HFFc6 (cell line): ENCODE measurements around the gene TIMM44. TPM values are rescaled to one million over a fixed set of nuclear protein-coding genes. Genes with fewer than 3 reads are reported as not detected.

ENCODE experiments used
- DNase-seq: peaks from one replicate; pipeline ENCODE4 v3.0.0-alpha.2; 2018
- H3K27ac Mint-ChIP-seq: 2 replicates; pipeline ENCODE4 v1.8.0; 2020; ENCODE audit warnings: mild to moderate bottlenecking, mixed read lengths
- H3K27me3 Mint-ChIP-seq: 2 replicates; pipeline ENCODE4 v1.8.0; 2021; ENCODE audit warnings: mild to moderate bottlenecking, moderate library complexity, mixed read lengths; ENCODE audit not compliant: insufficient read depth
- H3K36me3 Mint-ChIP-seq: 2 replicates; pipeline ENCODE4 v1.8.0; 2021; ENCODE audit warnings: low read depth, mixed read lengths
- H3K4me1 Mint-ChIP-seq: 2 replicates; pipeline ENCODE4 v1.8.0; 2020; ENCODE audit warnings: low read depth, mixed read lengths
- H3K4me3 Mint-ChIP-seq: 2 replicates; pipeline ENCODE4 v1.8.0; 2020; ENCODE audit warnings: mild to moderate bottlenecking, moderate library complexity, mixed read lengths
- H3K9me3 Mint-ChIP-seq: 2 replicates; pipeline ENCODE4 v1.8.0; 2020; ENCODE audit warnings: mild to moderate bottlenecking, mixed read lengths
- total RNA-seq, 6 experiments: library from RNA; stranded (reverse); fragmentation: NEBNext Ultra II Directional; extraction: Animal tissue kit (Norgen Biotek cat#: 25700); gene quantifications; 2 replicates in 1 of 6; 3 replicates in 5 of 6; pipeline ENCODE4 v1.2.3, GENCODE V29; 2021
- TF ChIP-seq, protein P1 (sequence below): fragments of 200-600 bp; sonication (generic); IDR thresholded peaks from 2 replicates; pipeline ENCODE4 v1.5.0; 2021; ENCODE audit warnings: antibody characterized with exemption, mild to moderate bottlenecking

The TIMM44 gene
- total RNA-seq, 6 experiments from 2014 or later, result 42.9 to 53.5 (median 46.1) TPM

DNA sequence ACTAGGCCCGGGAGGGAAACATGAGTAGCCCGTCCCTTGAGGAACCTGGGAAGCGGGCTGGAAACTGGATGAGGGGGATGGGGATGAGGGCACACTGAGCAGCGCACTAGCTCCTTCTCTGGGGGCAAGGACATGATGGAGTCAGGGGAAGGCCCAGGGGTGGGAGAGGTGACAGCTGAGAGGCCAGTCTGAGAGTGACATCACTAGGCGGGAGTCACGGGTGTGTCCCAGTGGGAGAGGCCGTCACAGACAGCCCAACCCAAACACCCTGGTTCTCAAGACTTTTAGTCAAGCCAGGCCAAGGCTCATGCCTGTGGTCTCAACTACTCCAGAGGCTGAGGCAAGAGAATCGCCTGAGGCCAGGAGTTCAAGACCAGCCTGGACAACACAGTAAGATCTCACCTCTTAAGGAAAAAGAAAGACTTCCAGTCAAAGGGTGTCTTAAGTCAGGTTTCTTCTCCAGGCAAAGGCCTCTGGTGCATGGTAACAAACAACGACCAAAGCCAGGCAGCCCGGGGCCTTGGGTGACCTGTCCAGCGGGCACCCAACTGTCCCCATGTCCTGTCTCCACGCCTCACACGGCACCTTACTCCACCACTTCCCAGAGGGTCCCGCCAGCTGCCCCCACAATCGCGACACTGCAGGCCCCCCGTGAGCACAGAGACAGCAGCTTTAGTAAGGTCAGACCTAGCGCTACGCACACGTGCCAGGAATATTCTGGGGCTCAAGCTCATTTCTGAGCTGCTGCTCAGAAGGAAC is 25.5 kb upstream of the TIMM44 start:
- H3K4me3 Mint-ChIP-seq, result no peak overlapping the region
- H3K27ac Mint-ChIP-seq, result no peak overlapping the region
- H3K9me3 Mint-ChIP-seq, result no peaks in the 10 kb centered on the region
- DNase-seq, result no peak
- H3K4me1 Mint-ChIP-seq, result no peaks in the 10 kb centered on the region
- no peaks in the 10 kb centered on the region for H3K27me3 Mint-ChIP-seq
- TF ChIP-seq, protein P1, sequence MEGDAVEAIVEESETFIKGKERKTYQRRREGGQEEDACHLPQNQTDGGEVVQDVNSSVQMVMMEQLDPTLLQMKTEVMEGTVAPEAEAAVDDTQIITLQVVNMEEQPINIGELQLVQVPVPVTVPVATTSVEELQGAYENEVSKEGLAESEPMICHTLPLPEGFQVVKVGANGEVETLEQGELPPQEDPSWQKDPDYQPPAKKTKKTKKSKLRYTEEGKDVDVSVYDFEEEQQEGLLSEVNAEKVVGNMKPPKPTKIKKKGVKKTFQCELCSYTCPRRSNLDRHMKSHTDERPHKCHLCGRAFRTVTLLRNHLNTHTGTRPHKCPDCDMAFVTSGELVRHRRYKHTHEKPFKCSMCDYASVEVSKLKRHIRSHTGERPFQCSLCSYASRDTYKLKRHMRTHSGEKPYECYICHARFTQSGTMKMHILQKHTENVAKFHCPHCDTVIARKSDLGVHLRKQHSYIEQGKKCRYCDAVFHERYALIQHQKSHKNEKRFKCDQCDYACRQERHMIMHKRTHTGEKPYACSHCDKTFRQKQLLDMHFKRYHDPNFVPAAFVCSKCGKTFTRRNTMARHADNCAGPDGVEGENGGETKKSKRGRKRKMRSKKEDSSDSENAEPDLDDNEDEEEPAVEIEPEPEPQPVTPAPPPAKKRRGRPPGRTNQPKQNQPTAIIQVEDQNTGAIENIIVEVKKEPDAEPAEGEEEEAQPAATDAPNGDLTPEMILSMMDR, result no peak
- peaks cover 12% of the 10 kb centered on the region for H3K36me3 Mint-ChIP-seq

GRCh38 chr19:7968008-7968795 is 24.7 kb upstream of the TIMM44 start:
- Mint-ChIP-seq H3K27ac (no peak overlapping the region), H3K9me3 (no peaks in the 10 kb centered on the region), H3K36me3 (0 out of 2 replicates have a peak, but pooled peaks cover 6% of the 10 kb centered on the region), H3K4me3 (no peak overlapping the region), H3K4me1 (no peaks in the 10 kb centered on the region), H3K27me3 (no peaks in the 10 kb centered on the region)
- no peak for DNase-seq
- TF ChIP-seq, protein P1, result no peak

DNA sequence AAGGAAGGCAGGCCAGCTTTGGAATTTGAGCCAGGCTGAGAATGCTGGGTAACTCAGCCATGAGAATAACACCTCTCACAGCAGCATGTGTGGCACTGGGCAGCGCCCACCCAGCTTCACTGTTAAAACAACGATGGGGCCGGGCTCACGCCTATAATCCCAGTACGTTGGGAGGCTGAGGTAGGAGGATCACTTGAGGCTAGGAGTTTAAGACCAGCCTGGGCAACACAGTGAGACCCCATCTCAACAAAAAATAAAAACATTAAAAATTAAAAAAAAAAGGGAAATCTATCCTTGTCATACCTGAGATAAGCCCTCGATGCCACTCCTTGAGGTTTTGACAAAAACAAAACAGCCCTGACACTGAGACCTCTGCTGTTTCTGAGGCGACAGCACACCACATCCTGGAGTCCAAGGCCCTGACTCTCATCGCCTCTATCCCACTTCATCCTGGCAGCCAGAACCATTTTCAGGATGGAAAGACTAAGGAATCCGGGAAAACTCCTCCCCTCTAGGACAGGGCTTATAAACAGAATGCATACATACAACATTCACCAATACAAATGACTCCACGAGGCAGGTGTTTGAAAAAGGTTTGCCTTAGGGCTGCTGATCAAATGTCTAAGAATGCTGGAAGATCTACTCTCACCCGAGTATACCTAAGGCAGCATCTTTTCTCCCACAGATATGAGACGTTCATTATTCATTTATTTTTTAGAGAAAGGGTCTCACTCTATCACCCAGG is 22.6 kb upstream of the TIMM44 start:
- Mint-ChIP-seq H3K4me1 (no peaks in the 10 kb centered on the region), H3K9me3 (no peaks in the 10 kb centered on the region), H3K27ac (no peak overlapping the region), H3K4me3 (no peak overlapping the region), H3K36me3 (peaks cover 12% of the 10 kb centered on the region), H3K27me3 (no peaks in the 10 kb centered on the region)
- no peak for DNase-seq
- TF ChIP-seq, protein P1, result no peak

DNA sequence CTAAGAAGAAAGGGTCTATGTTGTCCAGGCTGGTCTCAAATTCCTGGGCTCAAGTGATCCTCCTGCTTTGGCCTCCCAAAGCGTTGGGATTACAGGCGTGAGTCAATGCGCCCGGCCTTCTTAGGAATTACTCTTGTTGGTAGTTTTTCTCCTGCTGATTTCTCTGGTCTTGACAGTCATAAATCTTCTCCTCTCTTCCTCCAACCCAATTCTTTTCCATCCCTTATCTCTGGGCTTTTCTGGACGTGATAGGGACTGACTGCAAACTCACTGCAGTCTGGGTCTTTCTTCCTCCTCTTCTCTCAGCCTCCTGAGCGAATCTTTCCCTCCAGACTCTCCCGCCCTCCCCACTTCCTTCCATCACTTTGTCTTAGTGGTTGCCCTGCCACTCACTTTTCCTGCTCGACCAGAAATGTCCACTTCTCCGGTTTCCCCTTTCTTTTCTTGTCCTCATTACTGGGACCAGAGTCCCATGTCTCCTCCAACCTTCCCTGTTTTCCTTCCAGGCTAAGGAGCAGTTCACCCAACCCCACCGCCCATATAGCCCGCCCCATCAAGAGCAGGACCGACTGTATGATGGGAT is 21.9 kb upstream of the TIMM44 start:
- Mint-ChIP-seq H3K9me3 (no peaks in the 10 kb centered on the region), H3K4me1 (no peaks in the 10 kb centered on the region), H3K4me3 (no peak overlapping the region), H3K27me3 (no peaks in the 10 kb centered on the region), H3K27ac (no peak overlapping the region), H3K36me3 (peaks cover 12% of the 10 kb centered on the region)
- no peak for DNase-seq
- TF ChIP-seq, protein P1, result no peak

DNA sequence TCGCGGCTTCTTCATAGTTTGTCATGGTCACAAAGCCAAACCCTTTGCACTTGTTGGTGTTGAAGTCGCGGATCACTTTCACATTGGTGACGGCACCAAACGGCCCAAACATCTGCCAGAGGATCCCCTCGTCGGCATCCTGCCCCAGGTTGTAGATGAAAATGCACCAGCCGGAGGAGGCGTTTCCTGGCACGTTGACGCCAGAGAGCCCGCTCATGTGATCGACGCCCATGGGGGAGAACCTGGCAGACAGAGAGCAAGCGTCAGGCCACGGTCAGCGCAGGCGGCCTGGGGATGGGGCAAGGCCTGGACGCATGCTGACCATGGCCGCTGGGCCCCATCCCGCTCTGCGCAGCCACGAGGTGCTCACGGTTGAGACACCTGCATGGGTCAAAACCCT is 20.1 kb upstream of the TIMM44 start:
- Mint-ChIP-seq H3K9me3 (no peaks in the 10 kb centered on the region), H3K36me3 (peaks cover 12% of the 10 kb centered on the region), H3K27ac (no peak overlapping the region), H3K27me3 (no peaks in the 10 kb centered on the region), H3K4me3 (no peak overlapping the region), H3K4me1 (no peaks in the 10 kb centered on the region)
- TF ChIP-seq, protein P1, result no peak
- DNase-seq, result no peak
